Activated CD4-positive, alpha-beta T cell treated with anti-CD3 and anti-CD28 coated beads for 24 hours (primary cell): ENCODE measurements around the gene TRAF3.
"Not testable (repeated sequence)": the region's sequence is repeated elsewhere in the genome, so short reads cannot be mapped to it uniquely, and the experiment has no call there.

Source experiments
- DNase-seq, 2 donors: peaks; one replicate each; pipeline ENCODE4 v3.0.0-alpha.2; 2020; ENCODE audit warnings: low read depth in 2 of 2

Gene TRAF3

GRCh38 chr14:102807013-102807406 is 29.8 kb downstream of the TRAF3 start:
- DNase-seq: no peak

GRCh38 chr14:102809870-102810269 is 32.6 kb downstream of the TRAF3 start:
- DNase-seq: no peak

DNA sequence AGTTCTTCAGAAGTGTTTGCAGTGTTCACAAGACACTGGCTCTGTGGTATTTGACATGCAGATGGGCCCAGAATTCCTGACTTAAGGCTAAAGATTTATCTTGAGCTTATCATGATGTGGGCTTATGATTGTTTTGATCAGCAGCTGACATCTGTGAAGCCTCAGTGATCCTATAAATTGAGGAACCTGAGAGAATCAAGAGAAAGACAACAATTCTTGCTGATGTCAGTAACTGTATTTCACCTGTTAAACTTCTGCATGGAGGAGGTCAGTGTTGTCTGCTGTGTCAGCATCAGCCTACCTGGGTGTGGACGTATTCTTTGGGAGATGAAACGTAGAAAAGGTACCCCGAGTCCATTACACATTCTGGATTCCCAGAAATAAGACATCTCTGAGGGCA is 33.3 kb downstream of the TRAF3 start:
- DNase-seq: no peak

DNA sequence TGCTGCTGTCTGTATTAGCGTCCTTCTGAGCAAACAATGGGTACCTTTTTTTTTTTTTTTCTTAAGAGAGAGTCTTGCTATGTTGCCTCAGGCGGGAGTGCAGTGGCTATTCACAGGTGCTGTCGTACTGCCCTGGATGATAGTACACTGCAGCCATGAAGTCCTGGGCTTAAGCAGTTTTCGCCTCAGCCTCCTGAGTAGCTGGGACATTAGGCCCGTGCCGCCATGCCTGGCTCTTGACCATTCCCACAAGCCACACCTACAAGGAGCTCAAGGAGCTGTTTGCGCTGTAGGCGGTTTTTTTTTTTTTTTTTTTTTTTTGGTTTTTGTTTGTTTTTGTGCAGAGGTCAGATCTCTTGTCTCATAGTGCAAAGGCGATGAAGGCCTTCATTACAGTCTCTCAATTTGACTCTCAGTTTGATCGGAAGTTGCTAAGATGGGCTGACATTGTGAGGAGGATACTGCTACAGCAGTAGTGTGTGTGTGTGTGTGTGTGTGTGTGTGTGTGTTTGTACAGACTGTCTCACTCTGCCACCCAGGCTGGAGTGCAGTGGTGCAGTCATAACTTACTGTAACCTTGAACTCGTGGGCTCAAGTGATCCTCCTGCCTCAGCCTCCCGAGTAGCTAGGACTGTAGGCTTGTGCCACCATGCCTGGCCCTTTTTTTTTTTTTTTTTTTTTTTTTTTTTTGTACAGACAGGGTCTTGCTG is 34.2 kb downstream of the TRAF3 start:
- DNase-seq: no peak

GRCh38 chr14:102811971-102812370 is 34.7 kb downstream of the TRAF3 start:
- no peak for DNase-seq

GRCh38 chr14:102813691-102814090 is 36.4 kb downstream of the TRAF3 start:
- no peak for DNase-seq

- no peak for DNase-seq
Measured at GRCh38 chr14:102817318-102817717, 40.1 kb downstream of the TRAF3 start.

DNA sequence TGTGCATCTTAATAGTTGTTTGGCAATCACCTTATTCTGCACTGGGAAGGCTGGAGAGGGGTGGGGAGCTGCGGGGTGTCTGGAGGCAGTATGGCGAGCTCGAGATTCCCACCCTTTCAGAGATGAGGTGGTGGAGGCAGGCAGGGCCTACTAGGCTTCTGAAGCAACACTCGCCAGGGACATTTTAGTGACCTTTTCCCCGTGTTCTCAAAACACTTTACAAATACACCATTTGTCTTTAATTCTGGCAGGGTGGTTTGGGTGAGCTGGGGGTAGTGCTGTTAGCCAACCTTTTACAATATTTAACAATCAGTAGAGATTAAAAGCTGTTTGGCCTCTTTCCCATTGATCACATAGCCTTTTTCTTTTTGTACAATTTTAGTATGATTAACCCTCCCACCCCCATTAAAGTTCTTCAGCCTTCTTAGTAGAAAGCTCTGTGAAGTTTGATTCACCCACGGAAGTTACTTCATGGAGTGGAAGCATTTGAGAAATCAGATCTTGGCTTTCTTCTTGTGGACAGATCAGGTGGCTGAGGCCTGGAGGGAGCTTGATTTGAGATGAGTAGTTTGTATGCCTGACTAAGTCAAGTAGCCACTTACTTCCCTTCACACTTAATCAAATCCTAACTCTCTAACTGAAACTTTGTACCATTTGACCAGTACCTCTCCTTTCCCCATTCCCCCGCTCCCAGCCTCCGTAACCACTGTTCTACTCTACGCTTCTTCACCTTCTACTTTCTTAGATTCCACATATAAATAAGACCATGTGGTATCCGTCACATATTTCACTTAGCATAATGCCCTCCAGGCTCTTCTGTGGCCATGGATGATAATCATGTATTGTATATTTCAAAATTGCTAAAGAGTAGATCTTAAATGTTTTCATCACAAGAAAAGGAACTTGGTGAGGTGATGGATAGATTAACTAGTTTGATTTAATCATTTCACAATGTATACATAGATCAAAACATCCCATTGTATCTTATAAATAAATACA is 41.0 kb downstream of the TRAF3 start:
- no peak for DNase-seq

DNA sequence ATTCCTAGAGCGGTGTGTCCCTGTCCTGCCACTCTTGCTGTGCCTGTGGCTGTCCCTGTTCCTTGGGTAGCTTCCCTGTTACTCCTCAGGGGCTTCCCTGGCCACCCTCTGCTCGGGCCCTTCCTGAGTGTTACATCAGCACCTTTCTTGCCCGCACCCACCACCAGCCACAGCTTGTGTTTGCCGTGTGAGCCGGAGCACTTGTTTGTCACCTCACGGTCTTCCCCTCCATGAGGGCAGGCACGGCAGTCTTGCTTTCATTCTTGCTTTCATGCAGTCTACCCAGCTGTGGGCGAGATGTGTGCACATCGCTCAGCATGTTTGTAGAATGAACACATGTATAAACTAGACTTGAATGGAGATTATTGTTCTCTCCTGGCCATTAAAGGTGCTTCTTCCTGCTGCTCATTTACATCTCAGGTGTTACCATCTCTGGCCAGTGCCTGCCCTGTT is 42.0 kb downstream of the TRAF3 start:
- peak; percentile 59 to 65 for DNase-seq

DNA sequence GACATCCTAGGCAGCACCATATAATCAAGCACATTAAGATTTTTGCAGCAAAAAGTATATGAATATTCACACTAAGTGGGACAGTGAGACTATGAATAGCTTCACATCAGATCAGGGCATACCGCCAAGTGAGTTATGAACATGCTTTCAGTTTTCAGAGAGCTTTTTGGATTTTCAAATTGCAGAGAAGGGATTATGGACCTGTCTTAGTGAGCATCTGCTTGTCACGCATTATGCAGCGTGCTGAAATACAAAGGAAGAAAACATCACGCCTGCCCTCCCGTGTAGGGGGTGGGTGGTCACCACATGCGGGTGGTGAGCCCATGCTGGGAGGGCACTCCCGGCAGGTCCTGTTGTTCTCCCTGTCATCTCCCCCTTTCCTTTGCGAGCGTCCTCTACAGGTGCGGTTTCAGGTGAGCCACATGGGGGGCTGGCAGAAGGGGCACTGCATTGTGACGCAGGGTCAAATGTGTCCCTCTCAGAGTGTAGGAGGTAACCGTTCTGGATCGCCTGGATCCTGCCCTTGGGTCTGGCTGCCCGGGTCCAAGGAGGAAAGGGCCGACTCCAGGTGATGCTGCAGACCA is 42.6 kb downstream of the TRAF3 start:
- no peak for DNase-seq

DNA sequence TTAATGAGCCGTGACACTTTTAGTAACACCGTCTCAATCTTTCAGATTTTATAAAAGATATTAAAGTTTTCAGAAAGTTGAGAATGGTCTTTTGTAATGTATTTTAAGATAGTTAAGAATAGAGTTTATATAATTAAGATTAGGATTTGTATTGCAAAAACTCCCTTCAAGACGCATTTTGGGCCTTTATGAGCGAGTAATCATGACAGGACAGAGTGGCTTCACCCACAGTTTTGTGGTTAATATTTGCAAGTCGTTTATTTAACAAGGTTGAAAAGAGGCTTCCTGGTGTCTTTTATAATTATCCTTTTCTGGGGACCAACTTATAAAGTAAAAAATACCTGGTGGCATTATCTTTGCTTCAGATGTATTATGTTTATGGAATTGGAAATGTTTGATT is 44.0 kb downstream of the TRAF3 start:
- DNase-seq: no peak

GRCh38 chr14:102822311-102822863 is 45.1 kb downstream of the TRAF3 start:
- peak; percentile 32 to 47 for DNase-seq

DNA sequence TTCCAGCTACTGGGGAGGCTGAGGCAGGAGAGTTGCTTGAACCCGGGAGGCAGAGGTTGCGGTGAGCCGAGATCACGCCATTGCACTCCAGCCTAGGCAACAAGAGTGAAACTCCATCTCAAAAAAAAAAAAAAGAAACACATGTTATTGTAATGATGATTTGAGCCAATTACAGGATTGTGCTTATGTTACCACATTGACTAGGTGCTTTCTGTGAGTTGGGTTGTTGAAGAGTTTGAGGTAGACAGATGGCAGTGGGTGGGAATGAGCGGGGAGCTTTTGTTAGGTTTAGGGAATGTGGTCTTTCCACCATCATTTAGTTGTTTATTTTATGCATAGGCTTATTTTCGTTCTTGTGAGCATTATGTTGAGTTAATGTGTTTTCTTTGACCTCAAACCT is 45.6 kb downstream of the TRAF3 start:
- DNase-seq: not testable (repeated sequence)

DNA sequence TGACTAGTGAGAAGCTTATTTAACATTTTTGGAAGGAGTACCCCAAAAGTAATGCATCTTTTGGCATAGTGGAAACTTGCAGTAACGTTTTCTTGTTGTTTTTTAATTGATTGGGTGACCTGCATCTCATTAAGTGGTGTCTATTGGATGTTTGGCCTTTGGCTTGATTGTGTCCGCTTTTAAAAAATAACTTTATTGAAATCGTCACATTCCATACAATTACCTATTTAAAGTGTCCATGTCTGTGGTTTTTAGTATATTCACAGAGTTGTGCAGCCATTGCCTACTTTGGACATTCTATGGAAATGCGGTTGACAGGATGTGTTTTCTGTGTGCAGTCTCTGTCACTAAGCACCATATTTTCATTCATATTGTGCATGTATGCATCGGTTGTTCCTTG is 46.3 kb downstream of the TRAF3 start:
- DNase-seq: no peak

DNA sequence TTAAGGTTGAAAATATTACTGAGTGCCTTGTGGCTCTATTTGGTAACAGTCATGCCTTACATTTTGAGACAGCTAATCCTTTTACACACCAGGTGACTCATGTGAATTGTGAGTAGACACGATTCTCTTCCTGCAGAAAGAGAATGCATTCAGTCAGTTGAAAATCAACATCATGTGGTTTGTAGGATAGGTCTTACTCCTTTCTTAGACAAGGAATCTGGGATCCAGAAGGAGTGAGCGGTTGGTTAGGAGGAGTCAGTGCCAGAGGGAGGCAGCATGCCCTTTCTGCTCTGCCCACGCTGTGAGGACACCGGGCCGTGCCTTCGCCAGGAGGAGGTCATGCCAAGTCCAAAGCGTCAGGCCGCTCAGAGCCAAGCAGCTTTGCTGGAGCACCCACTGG is 47.6 kb downstream of the TRAF3 start:
- no peak for DNase-seq

- no peak for DNase-seq
Measured at GRCh38 chr14:102825307-102826095, 48.3 kb downstream of the TRAF3 start.

- no peak for DNase-seq
Measured at GRCh38 chr14:102826161-102826560, 48.9 kb downstream of the TRAF3 start.

- DNase-seq: no peak
Measured at GRCh38 chr14:102826751-102827675, 49.8 kb downstream of the TRAF3 start.

- DNase-seq: no peak
Measured at GRCh38 chr14:102827716-102828115, 50.5 kb downstream of the TRAF3 start.

GRCh38 chr14:102828151-102828550 is 50.9 kb downstream of the TRAF3 start:
- DNase-seq: no peak
